Thyroid gland (tissue), 4 donors: ENCODE measurements around the gene CPVL.

Experiments
- POLR2A ChIP-seq, 2 donors: fragments of 450-650 bp; IDR thresholded peaks; one replicate each; pipeline ENCODE4 v1.6.1; 2017; ENCODE audit warnings: antibody characterized with exemption in 2 of 2, mild to moderate bottlenecking in 2 of 2, moderate library complexity in 1 of 2
- TF ChIP-seq, protein P1 (sequence below), 6 experiments: fragments of 200-600 bp in 3 of 6; fragments of 450-650 bp in 3 of 6; sonication (generic) in 3 of 6; IDR thresholded peaks; one replicate each; pipeline ENCODE4 v1.5.1; 2016 to 2019; ENCODE audit warnings: antibody characterized with exemption in 6 of 6, mild to moderate bottlenecking in 2 of 6, inconsistent platforms in 1 of 6, moderate library complexity in 1 of 6

DNA sequence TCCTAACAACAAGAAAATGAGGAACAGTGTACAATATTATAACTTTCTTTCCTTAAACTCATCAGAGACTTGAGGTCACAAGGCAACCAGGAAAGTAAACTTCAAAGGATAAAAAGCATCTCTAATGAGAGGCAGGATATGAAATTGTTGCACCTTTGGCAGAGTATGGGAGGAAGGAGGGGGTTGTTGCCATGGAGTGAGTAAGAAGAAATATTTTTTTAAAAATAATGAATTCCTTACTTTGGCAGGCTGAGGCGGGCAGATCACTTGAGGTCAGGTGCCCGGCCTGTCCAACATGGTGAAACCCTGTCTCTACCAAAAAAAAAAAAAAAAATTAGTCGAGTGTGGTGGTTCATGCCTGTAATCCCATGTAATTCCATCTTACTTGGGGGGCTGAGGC is 27.1 kb upstream of the CPVL start:
- no peak for TF ChIP-seq POLR2A (IDR thresholded peaks at IDR 0.05)
- TF ChIP-seq, protein P1, sequence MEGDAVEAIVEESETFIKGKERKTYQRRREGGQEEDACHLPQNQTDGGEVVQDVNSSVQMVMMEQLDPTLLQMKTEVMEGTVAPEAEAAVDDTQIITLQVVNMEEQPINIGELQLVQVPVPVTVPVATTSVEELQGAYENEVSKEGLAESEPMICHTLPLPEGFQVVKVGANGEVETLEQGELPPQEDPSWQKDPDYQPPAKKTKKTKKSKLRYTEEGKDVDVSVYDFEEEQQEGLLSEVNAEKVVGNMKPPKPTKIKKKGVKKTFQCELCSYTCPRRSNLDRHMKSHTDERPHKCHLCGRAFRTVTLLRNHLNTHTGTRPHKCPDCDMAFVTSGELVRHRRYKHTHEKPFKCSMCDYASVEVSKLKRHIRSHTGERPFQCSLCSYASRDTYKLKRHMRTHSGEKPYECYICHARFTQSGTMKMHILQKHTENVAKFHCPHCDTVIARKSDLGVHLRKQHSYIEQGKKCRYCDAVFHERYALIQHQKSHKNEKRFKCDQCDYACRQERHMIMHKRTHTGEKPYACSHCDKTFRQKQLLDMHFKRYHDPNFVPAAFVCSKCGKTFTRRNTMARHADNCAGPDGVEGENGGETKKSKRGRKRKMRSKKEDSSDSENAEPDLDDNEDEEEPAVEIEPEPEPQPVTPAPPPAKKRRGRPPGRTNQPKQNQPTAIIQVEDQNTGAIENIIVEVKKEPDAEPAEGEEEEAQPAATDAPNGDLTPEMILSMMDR (IDR thresholded peaks at IDR 0.05) = no peak
